Activated CD8-positive, alpha-beta T cell treated with anti-CD3 and anti-CD28 coated beads for 36 hours (primary cell): ENCODE results near the gene MAGED4. TPM values are rescaled to one million over a fixed set of nuclear protein-coding genes. Genes with fewer than 3 reads are reported as not detected.
"Not testable (repeated sequence)": the region's sequence is repeated elsewhere in the genome, so short reads cannot be mapped to it uniquely, and the experiment has no call there.

Source experiments
- ATAC-seq: fragments of 200-7000 bp; cut with Tn5 transposase; one replicate; pipeline ENCODE4 v1.10.0; 2021; ENCODE audit warnings: mild to moderate bottlenecking, moderate library complexity
- CTCF ChIA-PET: fragments of 350-600 bp; sonication (Branson Sonifier 250); formaldehyde crosslinking; loops from one replicate; lab custom pipeline; 2021; ENCODE audit warnings: antibody characterized with exemption; lab: Charles Lee
- POLR2A ChIA-PET: fragments of 350-600 bp; sonication (Branson Sonifier 250); formaldehyde crosslinking; loops from one replicate; lab custom pipeline; 2021; ENCODE audit warnings: antibody characterized with exemption; lab: Charles Lee
- DNase-seq: peaks from one replicate; pipeline ENCODE4 v3.0.0-alpha.2; 2020
- H3K27ac Mint-ChIP-seq: one replicate; pipeline ENCODE4 v1.8.0; 2021; ENCODE audit warnings: mild to moderate bottlenecking, mixed read lengths
- H3K27me3 Mint-ChIP-seq: one replicate; pipeline ENCODE4 v1.8.0; 2021; ENCODE audit warnings: mixed read lengths
- H3K36me3 Mint-ChIP-seq: one replicate; pipeline ENCODE4 v1.8.0; 2021; ENCODE audit warnings: low read depth, mixed read lengths
- H3K4me1 Mint-ChIP-seq: one replicate; pipeline ENCODE4 v1.8.0; 2021; ENCODE audit warnings: low read depth, mixed read lengths
- H3K4me3 Mint-ChIP-seq: one replicate; pipeline ENCODE4 v1.8.0; 2021; ENCODE audit warnings: mild to moderate bottlenecking, moderate library complexity, mixed read lengths
- H3K9me3 Mint-ChIP-seq: one replicate; pipeline ENCODE4 v1.8.0; 2021; ENCODE audit warnings: mixed read lengths
- intact Hi-C: fragments of 100-400 bp; cut with micrococcal nuclease; formaldehyde crosslinking; loops from one replicate; pipeline ENCODE4 v1.10.0; 2022
- total RNA-seq, 2 experiments: library from RNA; stranded (reverse); gene quantifications; one replicate each; pipeline ENCODE4 v1.2.3, GENCODE V29; 2021
- TF ChIP-seq, protein P1 (sequence below): fragments of 200-600 bp; IDR thresholded peaks from one replicate; pipeline ENCODE4 v1.8.0; 2022; ENCODE audit warnings: antibody characterized with exemption, mild to moderate bottlenecking

Gene MAGED4
- total RNA-seq, 2 experiments from 2014 or later = 0.99 to 1.6 TPM

DNA sequence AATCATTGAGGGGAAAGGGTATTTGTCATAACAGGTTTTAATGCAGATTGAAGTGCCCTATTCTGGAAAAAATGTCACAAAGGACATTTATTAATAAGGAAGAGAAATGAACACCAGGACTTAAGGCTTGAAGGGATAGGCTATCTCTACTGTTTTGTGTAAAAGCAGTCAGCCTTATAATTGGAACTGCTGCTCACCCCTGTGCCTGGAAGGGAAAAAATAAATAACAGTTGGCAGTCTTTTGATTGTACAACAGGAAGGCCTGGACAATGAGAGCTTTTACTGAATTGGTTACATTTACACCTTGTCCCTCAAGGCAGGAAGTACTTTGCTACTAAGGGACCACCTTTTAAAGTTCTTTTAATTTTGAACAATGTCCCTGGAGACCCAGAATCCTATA lies 17.8 kb upstream of the MAGED4 start:
- peaks cover 5% of the 10 kb centered on the region for H3K27me3 Mint-ChIP-seq
- ATAC-seq (no peak), DNase-seq (no peak)
- H3K27ac Mint-ChIP-seq = no peak overlapping the region
- no peaks in the 10 kb centered on the region for H3K36me3 Mint-ChIP-seq
- no peaks in the 10 kb centered on the region for H3K4me1 Mint-ChIP-seq
- ChIA-PET CTCF (no interaction called here), POLR2A (no interaction called here)
- TF ChIP-seq, protein P1, sequence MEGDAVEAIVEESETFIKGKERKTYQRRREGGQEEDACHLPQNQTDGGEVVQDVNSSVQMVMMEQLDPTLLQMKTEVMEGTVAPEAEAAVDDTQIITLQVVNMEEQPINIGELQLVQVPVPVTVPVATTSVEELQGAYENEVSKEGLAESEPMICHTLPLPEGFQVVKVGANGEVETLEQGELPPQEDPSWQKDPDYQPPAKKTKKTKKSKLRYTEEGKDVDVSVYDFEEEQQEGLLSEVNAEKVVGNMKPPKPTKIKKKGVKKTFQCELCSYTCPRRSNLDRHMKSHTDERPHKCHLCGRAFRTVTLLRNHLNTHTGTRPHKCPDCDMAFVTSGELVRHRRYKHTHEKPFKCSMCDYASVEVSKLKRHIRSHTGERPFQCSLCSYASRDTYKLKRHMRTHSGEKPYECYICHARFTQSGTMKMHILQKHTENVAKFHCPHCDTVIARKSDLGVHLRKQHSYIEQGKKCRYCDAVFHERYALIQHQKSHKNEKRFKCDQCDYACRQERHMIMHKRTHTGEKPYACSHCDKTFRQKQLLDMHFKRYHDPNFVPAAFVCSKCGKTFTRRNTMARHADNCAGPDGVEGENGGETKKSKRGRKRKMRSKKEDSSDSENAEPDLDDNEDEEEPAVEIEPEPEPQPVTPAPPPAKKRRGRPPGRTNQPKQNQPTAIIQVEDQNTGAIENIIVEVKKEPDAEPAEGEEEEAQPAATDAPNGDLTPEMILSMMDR = no peak
- H3K4me3 Mint-ChIP-seq = no peak overlapping the region
- H3K9me3 Mint-ChIP-seq = no peaks in the 10 kb centered on the region
- intact Hi-C loops = no loop called here

DNA sequence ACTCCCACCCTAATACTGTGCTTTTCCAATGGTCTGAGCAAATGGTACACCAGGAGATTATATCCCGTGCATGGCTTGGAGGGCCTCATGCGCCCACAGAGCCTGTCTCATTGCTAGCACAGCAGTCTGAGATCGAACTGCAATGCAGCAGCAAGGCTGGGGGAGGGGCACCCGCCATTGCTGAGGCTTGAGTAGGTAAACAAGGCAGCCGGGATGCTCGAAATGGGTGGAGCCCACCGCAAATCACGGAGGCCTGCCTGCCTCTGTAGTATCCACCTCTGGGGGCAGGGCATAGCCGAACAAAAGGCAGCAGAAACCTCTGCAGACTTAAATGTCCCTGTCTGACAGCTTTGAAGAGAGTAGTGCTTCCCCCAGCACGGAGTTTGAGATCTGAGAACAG lies 13.6 kb upstream of the MAGED4 start:
- ATAC-seq, intact Hi-C loops, CTCF ChIA-PET: not testable (repeated sequence)

GRCh38 chrX:52185078-52185453 lies 378 bp downstream of the MAGED4 start:
- H3K36me3 Mint-ChIP-seq, H3K27me3 Mint-ChIP-seq, H3K27ac Mint-ChIP-seq, H3K4me3 Mint-ChIP-seq, H3K9me3 Mint-ChIP-seq, DNase-seq, H3K4me1 Mint-ChIP-seq, CTCF ChIA-PET, POLR2A ChIA-PET, intact Hi-C loops: not testable (repeated sequence)
- ATAC-seq = peak; percentile 39

More for the DNA sequence above, 13.6 kb upstream of the MAGED4 start:
- H3K4me3 Mint-ChIP-seq, H3K36me3 Mint-ChIP-seq, POLR2A ChIA-PET, H3K9me3 Mint-ChIP-seq, DNase-seq, H3K27ac Mint-ChIP-seq, H3K4me1 Mint-ChIP-seq: not testable (repeated sequence)
- H3K27me3 Mint-ChIP-seq = peaks cover 13% of the 10 kb centered on the region

- DNase-seq, H3K4me3 Mint-ChIP-seq, H3K9me3 Mint-ChIP-seq, CTCF ChIA-PET, POLR2A ChIA-PET, H3K36me3 Mint-ChIP-seq, ATAC-seq, H3K27me3 Mint-ChIP-seq, intact Hi-C loops, H3K27ac Mint-ChIP-seq, H3K4me1 Mint-ChIP-seq: not testable (repeated sequence)
These were observed 26.7 kb downstream of the MAGED4 start for GRCh38 chrX:52211405-52211804.

DNA sequence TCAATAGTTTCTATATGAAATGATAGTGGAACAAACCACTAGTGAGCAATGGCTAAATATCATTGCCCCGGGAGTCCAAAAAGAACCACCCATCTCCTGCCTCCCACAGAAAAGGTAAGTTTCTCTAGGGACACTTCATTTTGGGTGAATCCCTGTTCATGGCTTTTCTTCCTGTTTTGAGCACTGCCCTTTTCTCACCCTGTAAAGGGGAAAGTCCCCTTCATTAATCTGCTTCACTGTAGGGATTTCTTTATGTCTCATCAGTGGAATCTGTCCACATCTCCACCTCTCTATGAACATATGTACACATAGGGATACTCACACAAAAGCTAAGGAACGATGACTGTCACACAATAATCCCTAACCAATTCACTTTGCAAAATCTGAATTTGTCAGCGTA lies 28.6 kb downstream of the MAGED4 start:
- ATAC-seq (no peak), DNase-seq (no peak)
- intact Hi-C loops = no loop called here
- Mint-ChIP-seq H3K9me3 (no peaks in the 10 kb centered on the region), H3K27me3 (no peaks in the 10 kb centered on the region), H3K36me3 (no peaks in the 10 kb centered on the region), H3K27ac (no peak overlapping the region), H3K4me1 (no peaks in the 10 kb centered on the region), H3K4me3 (no peak overlapping the region)
- POLR2A ChIA-PET = no interaction called here
- TF ChIP-seq, protein P1 = no peak
- CTCF ChIA-PET = no interaction called here

- ATAC-seq = no peak
- CTCF ChIA-PET = no interaction called here
- Mint-ChIP-seq H3K4me3 (no peak overlapping the region), H3K4me1 (no peaks in the 10 kb centered on the region), H3K27ac (no peak overlapping the region), H3K36me3 (no peaks in the 10 kb centered on the region), H3K27me3 (no peaks in the 10 kb centered on the region), H3K9me3 (peaks cover 4% of the 10 kb centered on the region)
- TF ChIP-seq, protein P1 = no peak
- DNase-seq = no peak
- POLR2A ChIA-PET = no interaction called here
- intact Hi-C loops = no loop called here
These were observed 31.9 kb downstream of the MAGED4 start for GRCh38 chrX:52216541-52216940.
